Epithelial cell of esophagus (primary cell): ENCODE data around the gene PDE1A.
"Not testable (repeated sequence)": the region's sequence is repeated elsewhere in the genome, so short reads cannot be mapped to it uniquely, and the experiment has no call there.

Experiments used
- DNase-seq: peaks from one replicate; pipeline ENCODE4 v3.0.0; 2010; ENCODE audit warnings: low read depth
- H3K4me3 ChIP-seq: 2 replicates; pipeline ENCODE4 v1.5.1; 2011; ENCODE audit warnings: mild to moderate bottlenecking, low read length, control low read depth
- CTCF ChIP-seq: IDR thresholded peaks from 2 replicates; pipeline ENCODE4 v1.5.1; 2011; ENCODE audit warnings: low read depth, mild to moderate bottlenecking, low read length, control low read depth, inconsistent platforms; ENCODE audit not compliant: insufficient read depth; ENCODE audit errors: missing control alignments

PDE1A gene

GRCh38 chr2:182391443-182391842, 35.4 kb downstream of the PDE1A start:
- DNase-seq = no peak
- TF ChIP-seq CTCF = no peak
- no peak overlapping the region for H3K4me3 ChIP-seq

GRCh38 chr2:182386267-182386880, 40.5 kb downstream of the PDE1A start:
- H3K4me3 ChIP-seq, DNase-seq: not testable (repeated sequence)

- DNase-seq = no peak
- H3K4me3 ChIP-seq = no peak overlapping the region
- no peak for TF ChIP-seq CTCF
Observed at GRCh38 chr2:182384860-182385259, 42.0 kb downstream of the PDE1A start.

GRCh38 chr2:182381225-182381624, 45.6 kb downstream of the PDE1A start:
- TF ChIP-seq CTCF = no peak
- no peak overlapping the region for H3K4me3 ChIP-seq
- no peak for DNase-seq

GRCh38 chr2:182379241-182379640, 47.6 kb downstream of the PDE1A start:
- TF ChIP-seq CTCF = no peak
- no peak overlapping the region for H3K4me3 ChIP-seq
- DNase-seq = no peak

- DNase-seq = no peak
- TF ChIP-seq CTCF = no peak
- no peak overlapping the region for H3K4me3 ChIP-seq
Observed at GRCh38 chr2:182378759-182379158, 48.1 kb downstream of the PDE1A start.

- H3K4me3 ChIP-seq = no peak overlapping the region
- no peak for TF ChIP-seq CTCF
- peak; percentile 29 for DNase-seq
Observed at GRCh38 chr2:182377467-182377866, 49.4 kb downstream of the PDE1A start.
